HPDE6-E6E7 (cell line): ENCODE data around the gene CYB5B.

ENCODE experiments used
- DNase-seq: peaks from one replicate; pipeline ENCODE4 v3.0.0; 2011; ENCODE audit warnings: missing footprints; ENCODE audit errors: extremely low spot score

The CYB5B gene

DNA sequence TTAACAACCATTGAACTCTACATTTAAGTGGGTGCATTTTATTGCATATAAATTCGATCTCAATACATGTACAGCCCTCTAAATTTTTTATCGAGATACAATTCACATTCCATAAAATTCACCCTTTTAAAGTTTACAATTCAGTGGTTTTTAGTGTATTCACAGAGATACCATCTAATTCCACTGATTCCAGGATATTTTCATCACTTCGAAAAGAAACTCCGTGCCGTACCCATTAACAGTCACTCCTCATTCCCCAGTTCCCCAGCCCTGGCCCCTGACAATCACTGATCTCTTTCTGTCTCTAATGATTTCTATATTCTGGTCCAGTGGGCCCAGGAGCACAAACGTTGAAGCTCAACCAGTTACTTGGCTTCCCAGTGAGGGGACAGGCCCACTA lies 61.4 kb downstream of the CYB5B start:
- no peak for DNase-seq

DNA sequence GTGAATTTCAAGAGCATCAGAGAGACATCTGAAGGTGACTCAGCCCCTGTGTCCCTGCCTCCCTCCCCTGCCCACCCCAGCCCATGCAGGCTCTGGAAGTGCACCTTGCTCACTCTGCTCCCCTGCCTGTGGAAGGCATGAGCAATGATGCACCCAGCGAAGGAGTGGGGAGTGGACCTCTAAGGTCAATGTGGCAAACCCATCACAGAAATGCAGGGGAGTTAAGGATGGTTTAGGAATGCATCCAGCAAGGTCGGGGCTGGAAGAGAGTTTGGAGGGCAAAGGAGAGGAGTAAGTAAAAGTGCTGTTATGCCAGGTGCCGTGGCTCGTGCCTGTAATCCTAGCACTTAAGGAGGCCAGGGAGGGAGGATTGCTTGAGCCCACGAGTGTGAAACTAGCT lies 61.9 kb downstream of the CYB5B start:
- no peak for DNase-seq

DNA sequence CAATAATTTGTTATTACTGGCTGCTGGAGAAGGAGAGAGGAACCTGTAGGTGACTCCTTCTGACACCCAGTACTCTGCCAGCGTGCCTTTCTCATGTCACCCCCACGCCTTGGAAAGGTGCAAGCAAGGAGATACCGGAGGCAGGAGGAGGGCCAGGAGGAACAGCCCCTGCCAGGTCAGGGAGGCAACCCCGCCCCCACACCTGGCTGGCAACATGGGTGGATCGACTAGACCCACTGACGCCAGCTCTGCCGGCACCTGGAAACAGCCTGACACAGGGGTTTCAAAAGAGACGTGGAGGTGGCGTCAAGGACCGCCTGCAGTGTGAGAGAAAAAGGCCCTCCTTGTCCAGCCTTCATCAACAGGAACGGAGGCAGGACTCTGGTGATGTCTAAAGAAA lies 62.3 kb downstream of the CYB5B start:
- DNase-seq, result no peak

DNA sequence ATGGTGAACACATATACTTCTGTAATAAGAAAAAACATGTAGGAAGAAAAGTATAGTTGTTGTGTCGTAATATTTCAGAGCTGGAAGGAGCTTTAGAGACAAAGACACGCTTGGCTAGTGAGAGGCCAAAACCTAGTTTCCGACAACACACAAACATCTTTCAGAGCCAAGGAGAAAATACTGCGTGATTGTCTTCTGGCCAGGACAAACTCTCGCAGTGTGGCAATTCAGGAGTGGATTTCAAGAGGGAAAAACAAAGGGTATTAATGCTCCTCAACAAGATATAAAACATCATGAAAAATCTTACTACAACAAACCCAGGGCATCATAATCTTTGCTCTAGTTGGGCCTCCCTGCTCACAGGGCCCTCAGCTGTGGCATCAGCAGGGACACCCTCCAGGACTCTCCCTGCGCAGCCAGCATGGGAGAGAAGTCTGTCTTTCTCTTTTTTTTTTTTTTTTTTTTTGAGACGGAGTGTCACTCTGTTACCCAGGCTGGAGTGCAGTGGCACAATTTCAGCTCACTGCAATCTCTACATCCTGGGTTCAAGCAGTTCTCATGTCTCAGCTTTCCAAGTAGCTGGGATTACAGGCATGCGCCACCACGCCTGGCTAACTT lies 66.4 kb downstream of the CYB5B start:
- DNase-seq, result no peak

DNA sequence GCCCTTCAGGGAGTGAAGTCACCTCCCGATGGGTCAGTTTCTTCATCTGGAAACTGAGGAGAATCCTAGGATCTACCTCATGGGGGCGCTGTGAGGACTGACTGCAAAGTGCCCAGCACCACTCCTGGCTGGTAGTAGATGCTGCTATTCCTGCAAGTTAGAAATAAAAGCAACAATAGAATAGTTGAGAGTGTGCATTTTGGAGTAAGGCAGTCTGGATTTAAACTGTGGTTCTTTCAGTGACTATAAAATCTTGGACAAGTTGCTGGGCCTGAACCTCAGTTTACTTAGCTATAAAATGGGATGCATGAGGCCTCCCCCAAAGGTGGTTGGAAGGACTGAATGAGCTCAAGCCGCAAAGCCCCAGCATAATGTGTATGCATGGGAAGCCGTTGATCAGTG lies 70.6 kb downstream of the CYB5B start:
- DNase-seq, result no peak

DNA sequence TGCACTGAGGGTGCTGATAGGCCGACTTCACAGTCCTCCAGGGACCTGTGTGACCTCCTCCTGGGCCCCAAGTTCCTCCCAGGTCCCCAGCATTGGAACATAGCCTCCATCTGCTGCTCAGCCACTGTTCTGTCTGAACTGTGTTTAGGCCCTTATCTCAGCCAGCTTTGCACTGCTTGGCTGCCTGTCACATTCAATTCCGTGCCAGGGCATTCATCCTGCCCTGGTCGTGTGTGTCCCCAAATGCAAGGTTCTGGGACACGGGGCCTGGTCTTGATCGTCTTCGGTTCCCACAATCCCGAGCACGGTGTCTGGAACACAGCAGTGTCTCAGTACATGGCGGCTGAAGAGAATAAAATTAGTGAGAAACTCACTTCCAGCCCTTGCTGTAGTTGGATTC lies 71.4 kb downstream of the CYB5B start:
- no peak for DNase-seq

DNA sequence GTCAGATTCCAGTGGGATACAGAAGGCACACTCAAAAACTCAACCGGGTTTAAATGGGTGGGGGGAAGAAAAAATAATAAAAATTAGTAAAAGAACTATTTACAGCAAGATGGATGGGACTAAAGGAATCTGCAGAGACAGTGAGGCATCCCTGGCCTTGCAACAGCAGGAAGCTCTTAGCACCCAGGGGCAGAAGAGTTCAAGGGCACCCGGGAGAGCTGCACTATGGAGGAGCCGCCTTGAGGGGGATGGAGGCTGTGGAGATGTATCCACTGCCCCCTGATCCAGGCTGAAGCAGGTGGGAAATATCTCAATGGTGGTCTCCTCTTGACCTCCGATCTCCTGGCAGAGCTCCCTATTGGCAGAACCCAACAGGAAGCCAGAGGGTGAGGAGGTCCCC lies 72.0 kb downstream of the CYB5B start:
- DNase-seq, result no peak

DNA sequence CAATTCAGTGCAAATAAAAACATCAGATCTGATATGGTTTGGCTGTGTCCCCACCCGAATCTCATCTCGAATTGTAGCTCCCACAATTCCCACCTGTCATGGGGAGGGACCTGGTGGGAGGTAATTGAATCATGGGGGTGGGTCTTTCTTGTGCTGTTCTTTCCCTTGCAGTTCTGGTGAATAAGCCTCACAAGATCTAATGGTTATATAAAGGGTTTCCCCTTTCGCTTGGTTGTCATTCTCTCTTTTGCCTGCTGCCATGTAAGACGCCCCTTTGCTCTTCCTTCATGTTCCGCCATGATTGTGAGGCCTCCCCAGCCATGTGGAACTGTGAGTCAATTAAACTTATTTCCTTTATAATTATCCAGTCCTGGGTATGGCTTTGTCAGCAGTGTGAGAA lies 72.5 kb downstream of the CYB5B start:
- no peak for DNase-seq

DNA sequence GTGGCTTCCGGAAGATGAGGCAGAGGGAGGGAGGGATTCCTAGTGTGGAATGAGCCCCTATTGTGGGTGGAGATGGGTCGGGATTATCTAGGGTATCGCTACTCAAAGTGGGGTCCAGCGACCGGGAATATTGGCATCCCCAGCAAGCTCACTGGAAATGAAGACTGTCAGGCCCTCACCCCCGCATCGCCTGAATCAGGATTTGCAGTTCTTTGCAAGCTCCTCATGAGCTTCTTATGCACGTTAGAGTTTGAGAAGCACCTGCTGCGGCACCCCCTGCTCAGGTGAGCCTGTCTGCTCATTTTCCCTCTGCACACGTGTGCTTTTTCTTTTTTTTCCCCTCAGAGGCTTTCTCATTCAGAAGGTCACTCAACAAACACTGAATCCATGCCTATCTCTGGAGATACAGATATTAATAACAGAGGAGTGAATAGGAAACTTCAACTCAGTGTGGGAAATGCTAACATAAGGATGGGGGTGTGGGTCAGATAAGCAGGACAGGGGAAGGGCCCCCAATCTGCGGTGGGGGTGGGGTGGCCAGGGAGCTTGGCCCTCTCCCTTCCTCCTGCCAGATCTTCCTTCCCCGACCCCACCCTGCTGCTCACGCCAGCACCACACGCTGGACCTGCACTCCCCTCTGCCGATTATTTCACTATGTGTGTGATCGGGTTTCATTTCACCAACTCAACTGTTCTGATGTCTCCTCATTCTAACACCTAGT lies 73.6 kb downstream of the CYB5B start:
- DNase-seq, result no peak

DNA sequence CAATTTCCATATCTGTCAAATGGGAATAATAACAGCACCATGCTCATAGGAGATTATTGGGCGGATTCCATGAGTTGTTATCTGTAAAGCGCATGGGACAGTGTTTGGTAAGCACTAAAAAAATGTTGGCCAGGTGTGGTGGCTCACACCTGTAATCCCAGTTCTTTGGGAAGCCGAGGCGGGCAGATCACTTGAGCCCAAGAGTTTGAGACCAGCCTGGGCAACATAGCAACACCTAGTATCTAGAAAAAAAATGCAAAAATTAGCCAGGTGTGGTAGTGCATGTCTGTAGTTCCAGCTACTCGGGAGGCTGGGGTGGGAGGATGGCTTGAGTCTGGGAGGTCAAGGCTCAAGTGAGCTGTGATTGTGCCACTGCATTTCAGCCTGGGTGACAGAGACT lies 74.5 kb downstream of the CYB5B start:
- DNase-seq, result no peak

DNA sequence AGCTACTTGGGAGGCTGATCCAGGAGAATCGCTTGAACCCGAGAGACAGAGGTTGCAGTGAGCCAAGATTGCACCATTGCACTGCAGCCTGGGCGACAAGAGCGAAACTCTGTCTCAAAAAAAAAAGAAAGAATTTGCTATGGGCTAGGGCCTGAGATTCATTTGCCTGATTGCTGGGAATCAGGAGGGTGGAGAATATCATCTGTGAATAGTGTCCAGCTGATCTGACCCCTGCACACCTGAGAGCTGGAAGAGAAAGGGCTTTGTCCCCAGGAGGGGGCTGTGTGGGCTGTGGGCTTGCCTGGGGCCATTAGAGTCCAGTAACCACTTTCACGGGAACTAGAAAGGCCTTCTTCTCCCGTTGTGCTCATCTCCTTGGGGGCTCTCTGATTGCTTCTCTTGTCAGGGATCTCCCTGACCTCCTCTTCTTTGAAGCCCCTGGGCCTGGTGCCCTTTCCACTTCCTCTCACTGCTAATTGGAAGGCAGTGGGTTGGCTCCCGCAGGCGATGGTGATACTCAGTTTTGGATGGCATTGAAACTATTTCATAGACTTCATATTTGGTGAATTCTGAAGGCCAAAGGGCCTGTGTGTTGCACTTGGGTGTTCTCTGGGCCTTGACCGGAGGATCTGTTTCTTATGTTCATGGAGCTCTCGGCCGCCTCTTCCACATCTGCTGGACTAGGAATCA lies 75.3 kb downstream of the CYB5B start:
- no peak for DNase-seq

DNA sequence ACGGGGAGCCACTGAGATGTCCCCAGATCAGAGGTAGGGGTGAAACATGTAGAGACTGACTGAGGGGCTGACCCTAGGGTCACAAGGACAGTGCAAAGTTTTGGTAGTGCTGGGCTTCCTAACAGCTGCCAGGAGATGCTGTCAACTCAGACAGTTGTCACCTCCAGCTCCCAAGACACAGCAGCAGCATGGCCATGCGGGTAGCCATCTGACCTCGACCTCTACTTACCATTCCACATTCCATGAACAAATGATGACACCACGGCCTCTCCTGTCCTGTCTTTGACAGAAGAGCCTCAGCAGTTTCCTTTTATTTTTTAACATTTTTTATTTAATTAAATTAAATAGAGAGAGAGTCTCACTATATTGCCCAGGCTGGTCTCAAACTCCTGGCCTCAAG lies 76.1 kb downstream of the CYB5B start:
- no peak for DNase-seq

DNA sequence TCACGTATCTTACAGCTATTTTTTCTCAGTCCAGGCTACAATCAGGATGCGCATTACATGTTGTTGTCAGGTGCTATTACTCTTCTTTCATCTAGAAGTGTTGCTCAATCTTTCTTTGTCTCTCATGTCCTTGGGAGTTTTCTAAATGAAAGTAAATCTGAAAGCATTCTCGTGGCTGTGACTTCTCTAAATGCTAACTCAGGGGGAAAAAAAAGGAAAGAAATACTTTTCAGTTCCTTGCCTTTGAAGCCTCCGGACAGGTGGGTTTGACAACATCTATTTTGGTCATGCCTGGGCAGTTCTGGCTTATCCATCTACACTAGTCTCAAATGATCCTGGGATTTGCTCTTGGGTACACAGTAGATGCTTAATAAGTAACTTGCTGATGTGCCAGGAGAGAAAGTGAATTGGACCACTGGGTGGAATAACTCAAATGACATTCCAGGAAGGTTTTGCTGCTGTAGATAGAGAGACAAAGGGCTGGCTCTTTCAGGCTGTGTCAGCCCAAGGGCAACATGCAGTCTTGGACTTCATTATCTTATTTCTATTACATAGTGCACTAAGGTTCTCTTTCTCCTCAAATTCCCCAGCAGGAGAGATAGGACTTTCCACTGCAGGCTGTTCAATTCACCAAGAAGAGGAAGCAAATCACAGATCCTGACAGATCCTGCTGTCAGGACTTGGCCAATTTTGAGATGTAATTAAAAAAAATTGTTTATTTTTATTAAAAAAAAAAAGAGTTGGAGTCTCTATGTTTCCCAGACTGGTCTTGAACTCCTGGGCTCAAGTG lies 77.7 kb downstream of the CYB5B start:
- no peak for DNase-seq

DNA sequence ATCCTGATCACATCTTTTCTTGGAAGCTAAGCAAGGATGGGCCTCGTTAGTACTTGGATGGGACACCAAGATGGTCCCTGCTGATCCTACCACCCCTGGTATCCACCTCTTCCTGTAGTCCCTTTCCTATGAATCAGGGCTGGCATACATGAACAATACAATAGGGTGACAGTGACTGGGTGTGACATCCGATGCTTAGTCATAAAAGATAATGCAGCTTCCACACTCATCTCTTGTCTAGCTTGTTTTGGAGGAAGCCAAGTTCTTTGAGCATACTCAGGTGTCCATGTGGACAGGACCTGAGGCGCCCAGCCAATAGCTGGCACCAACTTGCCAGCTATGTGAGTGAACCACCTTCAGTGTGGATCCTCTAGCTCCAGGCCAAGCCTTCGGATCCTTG lies 78.8 kb downstream of the CYB5B start:
- no peak for DNase-seq

DNA sequence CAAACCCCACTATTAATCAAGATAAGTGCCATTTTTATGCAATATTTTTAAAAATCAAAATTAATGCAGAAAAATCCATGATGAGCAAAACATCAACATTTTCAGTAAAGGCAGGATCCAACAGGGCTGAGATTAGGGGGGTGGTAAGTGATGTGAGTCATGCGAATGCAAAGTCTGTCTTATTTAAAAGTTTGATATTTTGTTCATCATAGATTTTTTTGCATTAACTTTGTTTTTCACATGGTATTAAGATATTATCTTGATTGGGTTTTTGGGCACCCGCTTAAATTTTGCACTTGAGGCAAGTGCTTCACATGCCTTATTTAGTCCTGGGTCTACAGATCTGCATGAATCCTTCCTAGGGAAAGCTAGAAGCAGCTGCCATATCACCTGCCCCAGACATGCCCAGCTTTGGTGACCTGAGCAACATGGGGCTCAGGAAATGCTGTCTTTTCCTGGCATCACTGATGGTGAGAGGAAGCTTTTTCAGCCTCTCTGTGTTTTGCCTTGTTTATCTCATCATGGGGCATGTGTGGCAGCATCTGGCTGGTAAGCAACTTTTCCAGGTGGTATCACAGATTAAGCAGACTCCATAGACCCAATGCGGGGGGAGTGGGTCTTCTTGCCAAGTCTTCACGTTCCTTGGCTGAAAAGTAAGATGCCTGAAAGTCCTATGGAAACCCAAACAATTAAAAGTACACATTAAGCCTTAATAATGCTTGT lies 83.8 kb downstream of the CYB5B start:
- no peak for DNase-seq

DNA sequence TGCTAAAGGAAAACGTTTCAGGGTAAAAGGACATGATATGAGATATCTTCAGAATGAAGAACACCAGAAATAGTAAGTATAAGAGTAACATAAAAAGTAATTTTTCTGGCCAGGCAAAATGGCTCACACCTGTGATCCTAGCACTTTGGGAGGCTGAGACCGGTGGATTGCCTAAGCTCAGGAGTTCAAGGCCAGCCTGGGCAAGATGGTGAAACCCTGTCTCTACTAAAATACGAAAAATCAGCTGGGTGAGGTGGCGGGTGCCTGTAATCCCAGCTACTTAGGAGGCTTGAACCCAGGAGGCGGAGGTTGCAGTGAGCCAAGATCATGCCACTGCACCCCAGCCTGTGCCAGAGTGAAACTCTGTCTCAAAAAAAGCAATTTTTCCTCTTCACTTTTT lies 84.7 kb downstream of the CYB5B start:
- no peak for DNase-seq

DNA sequence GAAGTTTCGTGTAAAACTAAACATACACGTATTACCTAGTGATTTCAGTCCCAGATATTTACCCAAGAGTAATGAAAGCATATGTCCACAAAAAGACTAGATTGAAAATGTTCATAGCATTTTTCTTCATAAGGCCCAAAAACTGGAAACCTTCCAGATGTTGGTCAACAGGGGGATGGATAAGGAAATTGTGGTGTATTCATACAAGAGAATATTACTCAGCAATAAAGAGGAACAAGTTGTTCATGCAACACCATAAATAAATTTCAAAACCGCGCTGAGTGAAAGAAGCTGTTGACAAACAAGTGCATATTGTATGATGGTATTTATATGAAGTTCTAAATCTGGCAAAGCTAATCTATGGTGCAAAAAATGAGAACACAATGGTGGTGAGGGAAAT lies 87.2 kb downstream of the CYB5B start:
- no peak for DNase-seq

DNA sequence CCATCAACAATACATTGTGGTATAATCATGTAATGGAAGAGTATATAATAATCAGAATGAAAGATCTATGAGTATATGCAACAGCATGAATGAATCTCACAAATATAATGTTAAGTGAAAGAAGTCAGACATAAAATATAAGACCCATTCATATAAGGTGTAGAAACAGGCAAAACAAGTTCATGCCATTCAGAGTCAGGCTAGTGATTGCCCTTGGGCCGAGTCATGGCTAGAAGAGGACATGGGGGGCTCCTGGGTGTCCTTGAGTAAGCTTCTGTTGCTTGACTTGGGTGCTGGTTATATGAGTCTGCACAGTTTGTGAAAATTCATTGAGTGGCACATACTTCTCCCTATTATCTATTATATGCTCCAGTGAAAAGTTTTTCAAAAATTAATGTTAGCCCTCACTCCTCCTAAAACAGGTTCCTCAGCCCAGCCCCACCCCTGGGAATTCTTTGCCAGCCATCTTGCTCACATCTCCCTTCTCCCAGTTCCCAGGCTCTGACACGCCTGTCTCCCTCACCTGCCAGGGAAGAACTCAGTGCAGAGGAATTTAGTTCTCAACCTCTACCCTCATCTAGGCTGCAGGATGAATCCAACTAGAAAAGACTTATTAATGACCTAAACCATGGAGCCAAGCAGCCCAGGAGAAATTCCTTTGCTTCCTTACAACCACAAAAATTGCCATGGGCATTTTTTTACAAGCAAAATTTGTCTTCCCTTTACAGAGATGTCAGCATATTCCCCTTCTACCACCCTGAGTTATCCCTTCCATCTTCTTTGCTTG lies 89.0 kb downstream of the CYB5B start:
- DNase-seq, result peak; percentile 65

DNA sequence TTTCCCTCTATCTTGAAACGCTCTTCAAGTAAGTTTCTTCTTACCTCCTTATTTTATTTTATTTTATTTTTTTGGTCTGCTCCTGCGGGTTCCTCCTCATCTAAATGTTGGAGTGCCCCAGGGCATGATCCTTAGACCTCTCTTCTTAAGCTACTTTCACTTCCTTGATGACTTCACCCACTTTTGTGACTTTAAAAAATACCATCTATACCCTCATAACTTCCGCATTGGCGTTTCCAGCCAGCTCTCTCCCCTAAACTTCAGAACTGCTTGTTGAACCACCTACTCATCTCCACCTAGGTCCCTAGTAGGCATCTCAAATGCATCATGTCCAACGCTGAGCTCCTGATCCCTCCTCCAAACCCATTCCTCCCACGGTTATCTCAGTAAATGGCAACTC lies 89.9 kb downstream of the CYB5B start:
- DNase-seq, result no peak
